DND-41 (cell line): ENCODE results near the gene RBFOX1.

Experiments
- ATAC-seq: fragments of 200-7000 bp; cut with Tn5 transposase; 3 replicates; pipeline ENCODE4 v1.9.1; 2021; ENCODE audit warnings: low read depth; ENCODE audit not compliant: insufficient read depth
- DNase-seq: peaks from one replicate; pipeline ENCODE4 v3.0.0-alpha.2; 2020
- H2AFZ ChIP-seq: 2 replicates; pipeline ENCODE4 v1.6.0; 2012; ENCODE audit warnings: low read depth, low read length
- H3K27ac ChIP-seq: 2 replicates; pipeline ENCODE4 v1.5.1; 2012; ENCODE audit warnings: low read length, inconsistent platforms
- H3K27me3 ChIP-seq: fragments of 200-600 bp; sonication (generic); 2 replicates; pipeline ENCODE4 v1.6.0; 2012; ENCODE audit warnings: low read length, mild to moderate bottlenecking, inconsistent platforms; ENCODE audit not compliant: insufficient read depth, poor library complexity
- H3K36me3 ChIP-seq: 2 replicates; pipeline ENCODE4 v1.5.1; 2012; ENCODE audit warnings: low read length, inconsistent platforms; ENCODE audit not compliant: insufficient read depth
- H3K4me1 ChIP-seq: 2 replicates; pipeline ENCODE4 v1.5.1; 2012; ENCODE audit warnings: mild to moderate bottlenecking, low read length; ENCODE audit not compliant: insufficient read depth
- H3K4me2 ChIP-seq: 2 replicates; pipeline ENCODE4 v1.6.0; 2012; ENCODE audit warnings: mild to moderate bottlenecking, moderate library complexity, low read length, inconsistent platforms; ENCODE audit not compliant: insufficient read depth
- H3K4me3 ChIP-seq, 2 experiments: fragments of 200-600 bp in 1 of 2; shearing (Covaris generic) in 1 of 2; 2 replicates each; pipeline ENCODE4 v1.5.1; 2012 to 2016; ENCODE audit warnings: inconsistent platforms in 2 of 2, low read length in 2 of 2, mild to moderate bottlenecking in 2 of 2, low read depth in 1 of 2, moderate library complexity in 1 of 2
- H3K79me2 ChIP-seq: 2 replicates; pipeline ENCODE4 v1.6.0; 2012; ENCODE audit warnings: low read length, inconsistent platforms; ENCODE audit not compliant: insufficient read depth
- H3K9ac ChIP-seq: 2 replicates; pipeline ENCODE4 v1.6.0; 2012; ENCODE audit warnings: low read depth, mild to moderate bottlenecking, inconsistent platforms, low read length, moderate library complexity
- H3K9me3 ChIP-seq: 2 replicates; pipeline ENCODE4 v1.5.1; 2012; ENCODE audit warnings: low read length, moderate library complexity, mild to moderate bottlenecking, inconsistent platforms; ENCODE audit not compliant: insufficient read depth, severe bottlenecking
- H4K20me1 ChIP-seq: 2 replicates; pipeline ENCODE4 v1.6.0; 2012; ENCODE audit warnings: low read length; ENCODE audit not compliant: insufficient read depth
- EZH2 ChIP-seq: IDR thresholded peaks from 3 replicates; pipeline ENCODE4 v1.6.1; 2012; ENCODE audit warnings: borderline replicate concordance, low read depth, mild to moderate bottlenecking, moderate library complexity, low read length, inconsistent platforms; ENCODE audit not compliant: severe bottlenecking
- TF ChIP-seq, protein P1 (sequence below): IDR thresholded peaks from 2 replicates; pipeline ENCODE4 v1.5.1; 2012; ENCODE audit warnings: borderline replicate concordance, low read length, moderate library complexity, mild to moderate bottlenecking; ENCODE audit not compliant: poor library complexity, severe bottlenecking; ENCODE audit errors: extremely low read depth

Gene RBFOX1

DNA sequence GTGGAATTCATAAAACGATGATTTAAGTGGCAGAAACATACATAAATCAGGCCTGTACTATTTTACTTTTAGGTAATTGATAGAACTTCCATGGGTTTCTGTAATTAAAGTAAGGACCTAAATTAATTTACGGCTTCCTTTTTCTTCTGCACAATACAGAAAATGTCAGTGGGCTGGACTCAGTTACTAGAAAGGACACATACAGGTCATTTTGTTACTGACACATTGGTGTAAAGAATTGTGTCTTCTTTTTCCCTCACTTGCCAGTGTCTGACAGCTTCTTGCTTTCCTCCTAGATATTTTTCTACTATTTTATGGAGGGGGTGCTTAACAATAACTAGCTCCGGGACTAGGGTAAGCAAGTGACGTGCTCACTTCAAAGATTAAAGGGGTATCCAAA is 304.8 kb downstream of the RBFOX1 start:
- Histone ChIP-seq H3K9me3 (no peaks in the 10 kb centered on the region), H3K27me3 (no peaks in the 10 kb centered on the region), H3K4me2 (no peak overlapping the region), H3K79me2 (no peaks in the 10 kb centered on the region), H3K4me1 (no peaks in the 10 kb centered on the region), H4K20me1 (no peaks in the 10 kb centered on the region), H3K36me3 (no peaks in the 10 kb centered on the region), H3K9ac (no peak overlapping the region), H2AFZ (no peak overlapping the region), H3K27ac (no peak overlapping the region), H3K4me3 (no peak overlapping the region)
- ATAC-seq (no peak), DNase-seq (no peak)
- TF ChIP-seq, protein P1, sequence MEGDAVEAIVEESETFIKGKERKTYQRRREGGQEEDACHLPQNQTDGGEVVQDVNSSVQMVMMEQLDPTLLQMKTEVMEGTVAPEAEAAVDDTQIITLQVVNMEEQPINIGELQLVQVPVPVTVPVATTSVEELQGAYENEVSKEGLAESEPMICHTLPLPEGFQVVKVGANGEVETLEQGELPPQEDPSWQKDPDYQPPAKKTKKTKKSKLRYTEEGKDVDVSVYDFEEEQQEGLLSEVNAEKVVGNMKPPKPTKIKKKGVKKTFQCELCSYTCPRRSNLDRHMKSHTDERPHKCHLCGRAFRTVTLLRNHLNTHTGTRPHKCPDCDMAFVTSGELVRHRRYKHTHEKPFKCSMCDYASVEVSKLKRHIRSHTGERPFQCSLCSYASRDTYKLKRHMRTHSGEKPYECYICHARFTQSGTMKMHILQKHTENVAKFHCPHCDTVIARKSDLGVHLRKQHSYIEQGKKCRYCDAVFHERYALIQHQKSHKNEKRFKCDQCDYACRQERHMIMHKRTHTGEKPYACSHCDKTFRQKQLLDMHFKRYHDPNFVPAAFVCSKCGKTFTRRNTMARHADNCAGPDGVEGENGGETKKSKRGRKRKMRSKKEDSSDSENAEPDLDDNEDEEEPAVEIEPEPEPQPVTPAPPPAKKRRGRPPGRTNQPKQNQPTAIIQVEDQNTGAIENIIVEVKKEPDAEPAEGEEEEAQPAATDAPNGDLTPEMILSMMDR, result no peak
- TF ChIP-seq EZH2, result no peak

DNA sequence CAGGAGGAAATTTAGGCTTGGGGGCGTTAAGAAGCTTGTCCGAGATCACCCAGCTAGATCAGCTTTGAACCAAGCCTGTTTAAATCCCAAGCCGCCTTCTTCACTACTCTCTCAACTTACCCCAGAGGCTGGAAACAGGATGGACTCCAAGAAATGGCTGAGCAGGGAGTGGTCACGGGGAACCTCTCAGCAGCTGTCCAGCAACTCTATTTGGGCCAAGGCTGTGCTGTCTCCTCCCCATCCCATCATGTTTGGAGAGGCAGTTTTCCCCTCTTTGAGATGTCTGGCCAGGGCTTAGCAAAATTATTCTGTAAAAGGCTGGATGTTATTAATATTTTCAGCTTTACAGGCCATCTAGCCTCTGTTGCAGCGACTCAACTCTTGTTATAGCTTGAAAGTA is 305.7 kb downstream of the RBFOX1 start:
- Histone ChIP-seq H3K4me2 (no peak overlapping the region), H3K27ac (no peak overlapping the region), H3K4me1 (no peaks in the 10 kb centered on the region), H4K20me1 (no peaks in the 10 kb centered on the region), H3K9me3 (no peaks in the 10 kb centered on the region), H3K9ac (no peak overlapping the region), H3K4me3 (no peak overlapping the region), H2AFZ (no peak overlapping the region), H3K36me3 (no peaks in the 10 kb centered on the region), H3K27me3 (no peaks in the 10 kb centered on the region), H3K79me2 (no peaks in the 10 kb centered on the region)
- no peak for TF ChIP-seq EZH2
- TF ChIP-seq, protein P1, result no peak
- DNase-seq, result no peak
- ATAC-seq, result no peak

DNA sequence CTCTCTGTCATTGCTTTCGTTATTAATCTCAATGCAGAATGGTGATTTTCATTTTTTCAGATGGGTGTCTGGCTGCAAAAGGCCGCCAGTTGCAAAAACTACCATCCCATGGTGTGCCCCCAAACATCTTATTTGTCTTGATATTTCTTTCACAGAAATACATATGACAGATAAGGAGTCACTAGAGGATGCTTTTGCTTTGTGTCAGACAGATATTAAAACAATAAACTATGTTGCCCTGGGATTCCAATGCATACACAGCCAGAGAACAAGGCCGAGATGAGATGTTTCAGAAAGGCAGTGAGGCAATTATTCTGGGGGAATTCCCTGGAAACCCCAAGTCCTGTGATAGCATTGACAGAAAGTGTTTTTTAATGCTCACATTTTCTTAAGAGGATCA is 307.7 kb downstream of the RBFOX1 start:
- Histone ChIP-seq H3K9me3 (no peaks in the 10 kb centered on the region), H3K9ac (no peak overlapping the region)

More for the DNA sequence above, 307.7 kb downstream of the RBFOX1 start:
- no peak overlapping the region for H3K4me2 ChIP-seq
- no peak overlapping the region for H2AFZ ChIP-seq
- H3K4me1 ChIP-seq, result no peaks in the 10 kb centered on the region
- no peaks in the 10 kb centered on the region for H4K20me1 ChIP-seq
- H3K27ac ChIP-seq, result no peak overlapping the region
- no peaks in the 10 kb centered on the region for H3K36me3 ChIP-seq
- H3K79me2 ChIP-seq, result no peaks in the 10 kb centered on the region
- no peak overlapping the region for H3K4me3 ChIP-seq
- DNase-seq (no peak), ATAC-seq (no peak)
- TF ChIP-seq, protein P1, result no peak
- TF ChIP-seq EZH2, result no peak
- H3K27me3 ChIP-seq, result peaks cover 5% of the 10 kb centered on the region
